Smooth muscle cell (in vitro differentiated cells): Measurements from ENCODE around the gene PTPRK. TPM values are rescaled to one million over a fixed set of nuclear protein-coding genes. Genes with fewer than 3 reads are reported as not detected.
A peak's percentile ranks its signal among the peaks of the same experiment; 100 is the strongest.

Experiments
- DNase-seq: peaks from one replicate; lab custom pipeline; 2025; ENCODE audit not compliant: unreplicated experiment; lab: John Stamatoyannopoulos, UW
- H2AFZ ChIP-seq: fragments of 200-600 bp; sonication (generic); 2 replicates; pipeline ENCODE4 v1.6.0; 2016; ENCODE audit warnings: antibody characterized with exemption, low read depth, mild to moderate bottlenecking
- H3F3A ChIP-seq: fragments of 200-600 bp; sonication (generic); 2 replicates; pipeline ENCODE4 v1.6.0; 2017; ENCODE audit warnings: antibody characterized with exemption, low read depth
- H3K27ac ChIP-seq: fragments of 200-600 bp; sonication (generic); 2 replicates; pipeline ENCODE4 v1.5.1; 2016; ENCODE audit warnings: low read depth, mild to moderate bottlenecking
- H3K27me3 ChIP-seq: fragments of 200-600 bp; sonication (generic); 2 replicates; pipeline ENCODE4 v1.6.1; 2016; ENCODE audit warnings: low read depth, mild to moderate bottlenecking
- H3K36me3 ChIP-seq: fragments of 200-600 bp; sonication (generic); 2 replicates; pipeline ENCODE4 v1.5.1; 2016; ENCODE audit warnings: low read depth
- H3K4me1 ChIP-seq: fragments of 200-600 bp; sonication (generic); 2 replicates; pipeline ENCODE4 v1.5.1; 2016; ENCODE audit warnings: low read depth
- H3K4me2 ChIP-seq: fragments of 200-600 bp; sonication (generic); 2 replicates; pipeline ENCODE4 v1.6.0; 2016; ENCODE audit warnings: mild to moderate bottlenecking
- H3K4me3 ChIP-seq: fragments of 200-600 bp; sonication (generic); 2 replicates; pipeline ENCODE4 v1.5.1; 2016; ENCODE audit warnings: mild to moderate bottlenecking
- H3K79me2 ChIP-seq: fragments of 200-600 bp; sonication (generic); 2 replicates; pipeline ENCODE4 v1.6.0; 2016; ENCODE audit warnings: low read depth, mild to moderate bottlenecking
- H3K9ac ChIP-seq: fragments of 200-600 bp; sonication (generic); 2 replicates; pipeline ENCODE4 v1.6.0; 2016; ENCODE audit warnings: low read depth
- H3K9me3 ChIP-seq: fragments of 200-600 bp; sonication (generic); replicated peaks from 2 replicates; pipeline ENCODE4 v1.5.1; 2016; ENCODE audit warnings: low read depth
- H4K20me1 ChIP-seq: fragments of 200-600 bp; sonication (generic); 2 replicates; pipeline ENCODE4 v1.6.0; 2016; ENCODE audit warnings: low read depth
- WGBS: methylation state at CpG from one replicate; pipeline ENCODE4 v1.1.7; 2016; ENCODE audit warnings: low lambda C conversion rate; 5-methylcytosine and 5-hydroxymethylcytosine counted together
- polyA plus RNA-seq: library from polyadenylated mRNA; unstranded; fragments of >200 nt; fragmentation: Nextera tagmentation; extraction: Ambion mirVana; gene quantifications from 2 replicates; pipeline ENCODE4 v1.2.1, GENCODE V29; 2016
- total RNA-seq: library from RNA; depleted of rRNA; stranded (reverse); fragments of >200 nt; gene quantifications from 2 replicates; pipeline ENCODE4 v1.2.3, GENCODE V29; 2014
- TF ChIP-seq, protein P1 (sequence below): fragments of 200-600 bp; sonication (generic); IDR thresholded peaks from 2 replicates; pipeline ENCODE4 v1.5.1; 2017; ENCODE audit warnings: borderline replicate concordance, mild to moderate bottlenecking, antibody characterized with exemption; ENCODE audit not compliant: insufficient read depth, poor library complexity, severe bottlenecking

PTPRK gene
- total and polyA plus RNA-seq, 2 experiments from 2014 or later, result 21.7 to 50.4 TPM

GRCh38 chr6:128376952-128377503, 143.4 kb downstream of the PTPRK start:
- no peak for DNase-seq
- peaks cover 10% of the 10 kb centered on the region for H3K36me3 ChIP-seq
- TF ChIP-seq, protein P1, sequence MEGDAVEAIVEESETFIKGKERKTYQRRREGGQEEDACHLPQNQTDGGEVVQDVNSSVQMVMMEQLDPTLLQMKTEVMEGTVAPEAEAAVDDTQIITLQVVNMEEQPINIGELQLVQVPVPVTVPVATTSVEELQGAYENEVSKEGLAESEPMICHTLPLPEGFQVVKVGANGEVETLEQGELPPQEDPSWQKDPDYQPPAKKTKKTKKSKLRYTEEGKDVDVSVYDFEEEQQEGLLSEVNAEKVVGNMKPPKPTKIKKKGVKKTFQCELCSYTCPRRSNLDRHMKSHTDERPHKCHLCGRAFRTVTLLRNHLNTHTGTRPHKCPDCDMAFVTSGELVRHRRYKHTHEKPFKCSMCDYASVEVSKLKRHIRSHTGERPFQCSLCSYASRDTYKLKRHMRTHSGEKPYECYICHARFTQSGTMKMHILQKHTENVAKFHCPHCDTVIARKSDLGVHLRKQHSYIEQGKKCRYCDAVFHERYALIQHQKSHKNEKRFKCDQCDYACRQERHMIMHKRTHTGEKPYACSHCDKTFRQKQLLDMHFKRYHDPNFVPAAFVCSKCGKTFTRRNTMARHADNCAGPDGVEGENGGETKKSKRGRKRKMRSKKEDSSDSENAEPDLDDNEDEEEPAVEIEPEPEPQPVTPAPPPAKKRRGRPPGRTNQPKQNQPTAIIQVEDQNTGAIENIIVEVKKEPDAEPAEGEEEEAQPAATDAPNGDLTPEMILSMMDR, result no peak
- H3K9me3 ChIP-seq, result peaks cover 7% of the 10 kb centered on the region
- no peak overlapping the region for H3K4me3 ChIP-seq
- H3K9ac ChIP-seq, result no peak overlapping the region
- peaks cover 4% of the 10 kb centered on the region for H4K20me1 ChIP-seq
- no peak overlapping the region for H3K4me2 ChIP-seq
- H2AFZ ChIP-seq, result no peak overlapping the region
- 98% methylated on average over 4 of the region's 4 CpGs for WGBS
- no peak overlapping the region for H3K27ac ChIP-seq
- no peaks in the 10 kb centered on the region for H3K27me3 ChIP-seq
- peaks cover 4% of the 10 kb centered on the region for H3K79me2 ChIP-seq
- no peaks in the 10 kb centered on the region for H3K4me1 ChIP-seq
- H3F3A ChIP-seq, result no peaks in the 10 kb centered on the region

- Histone ChIP-seq H3K4me1 (peaks cover 4% of the 10 kb centered on the region), H3K36me3 (no peaks in the 10 kb centered on the region), H3K9me3 (no peaks in the 10 kb centered on the region), H4K20me1 (peaks cover 4% of the 10 kb centered on the region), H3K9ac (no peak overlapping the region), H3K27me3 (no peaks in the 10 kb centered on the region), H3F3A (no peaks in the 10 kb centered on the region), H3K4me2 (no peak overlapping the region), H2AFZ (no peak overlapping the region), H3K27ac (no peak overlapping the region), H3K79me2 (peaks cover 24% of the 10 kb centered on the region), H3K4me3 (no peak overlapping the region)
- WGBS, result 79% methylated on average over 4 of the region's 4 CpGs
- DNase-seq, result no peak
- TF ChIP-seq, protein P1, result no peak
Observed at GRCh38 chr6:128371136-128371535, 149.3 kb downstream of the PTPRK start.

- H3K27ac ChIP-seq, result peak overlapping the region; percentile 41
- peak overlapping the region; percentile 1 for H3K9ac ChIP-seq
- peaks cover 24% of the 10 kb centered on the region for H3K79me2 ChIP-seq
- no peak overlapping the region for H3K4me3 ChIP-seq
- H3F3A ChIP-seq, result no peaks in the 10 kb centered on the region
- DNase-seq, result no peak
- no peaks in the 10 kb centered on the region for H3K9me3 ChIP-seq
- TF ChIP-seq, protein P1, result no peak
- H3K4me2 ChIP-seq, result peak overlapping the region; percentile 55
- WGBS, result 59% methylated on average over 2 of the region's 2 CpGs
- peaks cover 4% of the 10 kb centered on the region for H3K4me1 ChIP-seq
- no peak overlapping the region for H2AFZ ChIP-seq
- H3K27me3 ChIP-seq, result no peaks in the 10 kb centered on the region
- no peaks in the 10 kb centered on the region for H3K36me3 ChIP-seq
- peaks cover 4% of the 10 kb centered on the region for H4K20me1 ChIP-seq
Observed at GRCh38 chr6:128370072-128370471, 150.3 kb downstream of the PTPRK start.
